Right lobe of liver (tissue), 6 donors: Measurements from ENCODE around the gene ASTL. TPM values are rescaled to one million over a fixed set of nuclear protein-coding genes. Genes with fewer than 3 reads are reported as not detected.

ENCODE experiments used
- ATAC-seq, 4 donors: fragments of 200-7000 bp; cut with Tn5 transposase; one replicate each; pipeline ENCODE4 v1.9.1; 2020; ENCODE audit warnings: mild to moderate bottlenecking in 4 of 4, moderate library complexity in 4 of 4
- DNase-seq, 3 donors: peaks; one replicate each; pipeline ENCODE4 v3.0.0-alpha.2; 2020
- H3K27ac ChIP-seq, 3 donors: fragments of 200-600 bp; one replicate each; pipeline ENCODE4 v1.8.0; 2022
- H3K27me3 ChIP-seq, 2 donors: fragments of 200-600 bp; one replicate each; pipeline ENCODE4 v1.8.0; 2022
- H3K36me3 ChIP-seq, 4 donors: fragments of 200-600 bp; sonication (generic) in 1 of 4; one replicate each; pipeline versions ENCODE4 v1.5.1 to v1.8.0; 2017 to 2022; ENCODE audit warnings: control low read depth in 1 of 4
- H3K4me1 ChIP-seq, 4 donors: fragments of 200-600 bp; sonication (generic) in 1 of 4; one replicate each; pipeline versions ENCODE4 v1.5.1 to v1.8.0; 2017 to 2022; ENCODE audit warnings: control low read depth in 1 of 4
- H3K4me3 ChIP-seq, 3 donors: fragments of 200-600 bp; one replicate each; pipeline ENCODE4 v1.8.0; 2022
- H3K9me3 ChIP-seq, 4 donors: fragments of 200-600 bp; sonication (generic) in 1 of 4; one replicate each; pipeline versions ENCODE4 v1.5.1 to v1.8.0; 2017 to 2022; ENCODE audit warnings: control low read depth in 1 of 4
- CTCF ChIP-seq, 4 donors: fragments of 200-600 bp in 3 of 4; fragments of 450-650 bp in 1 of 4; IDR thresholded peaks; one replicate each; pipeline versions ENCODE4 v1.5.1 to v1.8.0; 2016 to 2022; ENCODE audit warnings: antibody characterized with exemption in 4 of 4, mild to moderate bottlenecking in 2 of 4
- POLR2A ChIP-seq: fragments of 450-650 bp; IDR thresholded peaks from one replicate; pipeline ENCODE4 v1.6.1; 2017; ENCODE audit warnings: antibody characterized with exemption, mild to moderate bottlenecking
- WGBS: methylation state at CpG from one replicate; pipeline ENCODE4 v1.1.6; 2018; ENCODE audit warnings: low coverage, low lambda C conversion rate; ENCODE audit not compliant: insufficient coverage; ENCODE audit errors: missing lambda C conversion rate; 5-methylcytosine and 5-hydroxymethylcytosine counted together
- intact Hi-C, 2 donors: fragments of 100-400 bp; cut with DNase I; formaldehyde crosslinking; loops; one replicate each; pipeline versions ENCODE4 v1.11.2 to v1.14.1; 2022
- total RNA-seq, 6 experiments: library from RNA; depleted of rRNA in 2 of 6; stranded (reverse); fragments of >200 nt in 2 of 6; fragmentation: NEBNext Ultra II Directional in 3 of 6; extraction: Animal tissue kit (Norgen Biotek cat#: 25700) in 3 of 6; gene quantifications; one replicate each; pipeline versions ENCODE4 v1.1.0 to v1.2.4, GENCODE V29; 2016 to 2023
- donor health status: DM: no; HTN: yes; CAD: no.
- donor health status: DM: no; HTN: no; CAD: no.
- donor health status: DM: no; HTN: no; CAD: no.
- donor health status: DM: no; HTN: yes; CAD: no.
- donor health status: DM: no; HTN: yes; CAD: no.

Gene ASTL
- total RNA-seq, 6 experiments from 2014 or later, result not detected

GRCh38 chr2:96154506-96155380 is 16.4 kb upstream of the ASTL start:
- intact Hi-C loops, result loop anchor here in 1 of 2 donors (10.0 kb wide), 1 partner anchor 350 kb away; the partner anchor contains the start of gene NEURL3
- no peak for TF ChIP-seq POLR2A
- TF ChIP-seq CTCF (IDR thresholded peaks at IDR 0.05), result no peak
- Histone ChIP-seq H3K36me3 (no peaks in the 10 kb centered on the region), H3K4me1 (no peaks in the 10 kb centered on the region), H3K27ac (no peak overlapping the region), H3K9me3 (no peaks in the 10 kb centered on the region), H3K27me3 (no peaks in the 10 kb centered on the region), H3K4me3 (no peak overlapping the region)
- ATAC-seq (no peak), DNase-seq (peak in 2 of 3 donors; percentile 13 to 45)
- 60% methylated on average over 2 of the region's 16 CpGs for WGBS

GRCh38 chr2:96153991-96154431 is 15.7 kb upstream of the ASTL start:
- WGBS, result 65% methylated on average over 2 of the region's 7 CpGs
- Histone ChIP-seq H3K4me3 (no peak overlapping the region), H3K9me3 (no peaks in the 10 kb centered on the region), H3K27ac (no peak overlapping the region), H3K4me1 (no peaks in the 10 kb centered on the region), H3K36me3 (no peaks in the 10 kb centered on the region), H3K27me3 (no peaks in the 10 kb centered on the region)
- DNase-seq (peak in 2 of 3 donors; percentile 11 to 48), ATAC-seq (no peak)
- intact Hi-C loops, result loop anchor here in 1 of 2 donors (10.0 kb wide), 1 partner anchor 351 kb away; the partner anchor contains the start of gene NEURL3
- TF ChIP-seq CTCF (IDR thresholded peaks at IDR 0.05) (no peak), POLR2A (no peak)

- Histone ChIP-seq H3K4me1 (no peaks in the 10 kb centered on the region), H3K27me3 (no peaks in the 10 kb centered on the region), H3K4me3 (no peak overlapping the region), H3K27ac (no peak overlapping the region), H3K9me3 (no peaks in the 10 kb centered on the region), H3K36me3 (no peaks in the 10 kb centered on the region)
- DNase-seq (peak in 2 of 3 donors; percentile 16 to 40), ATAC-seq (no peak)
- 86% methylated on average over 1 of the region's 7 CpGs for WGBS
- TF ChIP-seq POLR2A (no peak), CTCF (IDR thresholded peaks at IDR 0.05) (no peak)
- intact Hi-C loops, result loop anchor here in 1 of 2 donors (10.0 kb wide), 1 partner anchor 351 kb away; the partner anchor contains the start of gene NEURL3
Observed at GRCh38 chr2:96153291-96153713, 15.0 kb upstream of the ASTL start.

GRCh38 chr2:96152304-96153161 is 14.2 kb upstream of the ASTL start:
- H3K4me3 ChIP-seq, result no peak overlapping the region
- intact Hi-C loops, result loop anchor here in 1 of 2 donors (10.0 kb wide), 1 partner anchor 352 kb away; the partner anchor contains the start of gene NEURL3
- no peaks in the 10 kb centered on the region for H3K4me1 ChIP-seq
- no peak for ATAC-seq
- H3K9me3 ChIP-seq, result no peaks in the 10 kb centered on the region
- peak; percentile 12 to 32 (median 30) for DNase-seq
- no peaks in the 10 kb centered on the region for H3K36me3 ChIP-seq
- 72% methylated on average over 6 of the region's 13 CpGs for WGBS
- H3K27me3 ChIP-seq, result no peaks in the 10 kb centered on the region
- H3K27ac ChIP-seq, result no peak overlapping the region
- no peak for TF ChIP-seq POLR2A
- no peak for TF ChIP-seq CTCF (IDR thresholded peaks at IDR 0.05)
